HEK293 (cell line): ENCODE measurements around the gene ABHD5.

ENCODE experiments used
- CTCF ChIA-PET: fragments of 350-600 bp; formaldehyde crosslinking; extraction: SDS; loops from one replicate; lab custom pipeline; 2021; ENCODE audit warnings: antibody characterized with exemption; lab: Yijun Ruan, JAX
- POLR2A ChIA-PET: fragments of 300-600 bp; formaldehyde crosslinking; extraction: SDS; loops from one replicate; lab custom pipeline; 2020; ENCODE audit warnings: antibody characterized with exemption, inconsistent platforms; lab: Yijun Ruan, JAX
- H3K27ac ChIP-seq: fragments of 200-500 bp; sonication (Bioruptor generic); 2 replicates; pipeline ENCODE4 v1.5.1; 2014; ENCODE audit warnings: low read depth, low read length, control low read depth, inconsistent platforms; ENCODE audit errors: extremely low read depth
- H3K36me3 ChIP-seq, 2 experiments: fragments of 200-500 bp in 1 of 2; sonication (Bioruptor generic) in 1 of 2; 1 replicate in 1 of 2; 2 replicates in 1 of 2; pipeline ENCODE4 v1.5.1; 2014 to 2017; ENCODE audit warnings: inconsistent platforms in 2 of 2, low read length in 2 of 2; ENCODE audit not compliant: control insufficient read depth in 2 of 2, insufficient read depth in 1 of 2
- H3K4me1 ChIP-seq: fragments of 200-500 bp; sonication (Bioruptor generic); 2 replicates; pipeline ENCODE4 v1.5.1; 2014; ENCODE audit warnings: mild to moderate bottlenecking, low read length, inconsistent platforms; ENCODE audit not compliant: control insufficient read depth, insufficient read depth
- H3K4me3 ChIP-seq: 2 replicates; pipeline ENCODE4 v1.5.1; 2011; ENCODE audit warnings: low read depth, mild to moderate bottlenecking, control low read depth, low read length, moderate library complexity
- H3K9me3 ChIP-seq: fragments of 200-500 bp; sonication (Bioruptor generic); 2 replicates; pipeline ENCODE4 v1.5.1; 2014; ENCODE audit warnings: low read depth, low read length, inconsistent platforms; ENCODE audit not compliant: control insufficient read depth, insufficient read depth
- EGR2 ChIP-seq: fragments of 450-650 bp; formaldehyde crosslinking; IDR thresholded peaks from 2 replicates; pipeline ENCODE4 v1.5.1; 2016; ENCODE audit warnings: low read depth, missing biosample characterization, missing genetic modification characterization
- GFI1B ChIP-seq: fragments of 450-650 bp; formaldehyde crosslinking; IDR thresholded peaks from 2 replicates; pipeline ENCODE4 v1.5.1; 2016; ENCODE audit warnings: missing biosample characterization, missing genetic modification characterization
- PRDM10 ChIP-seq: fragments of 450-650 bp; formaldehyde crosslinking; IDR thresholded peaks from 2 replicates; pipeline ENCODE4 v1.5.1; 2016; ENCODE audit warnings: missing biosample characterization, missing genetic modification characterization
- RBAK ChIP-seq: fragments of 450-650 bp; formaldehyde crosslinking; IDR thresholded peaks from 2 replicates; pipeline ENCODE4 v1.5.1; 2016; ENCODE audit warnings: missing biosample characterization, missing genetic modification characterization
- REST ChIP-seq: fragments of 450-650 bp; formaldehyde crosslinking; IDR thresholded peaks from 2 replicates; pipeline ENCODE4 v1.5.1; 2016; ENCODE audit warnings: missing biosample characterization, missing genetic modification characterization
- ZFHX2 ChIP-seq: fragments of 450-650 bp; formaldehyde crosslinking; conservative IDR thresholded peaks from 2 replicates; pipeline ENCODE4 v1.5.1; 2016; ENCODE audit warnings: missing biosample characterization, missing genetic modification characterization
- ZNF148 ChIP-seq: fragments of 450-650 bp; formaldehyde crosslinking; IDR thresholded peaks from 2 replicates; pipeline ENCODE4 v1.5.0; 2017; ENCODE audit warnings: missing biosample characterization, missing genetic modification characterization, borderline replicate concordance
- ZNF248 ChIP-seq: fragments of 450-650 bp; formaldehyde crosslinking; IDR thresholded peaks from 2 replicates; pipeline ENCODE4 v1.5.1; 2017; ENCODE audit warnings: missing biosample characterization, missing genetic modification characterization
- ZNF26 ChIP-seq: fragments of 450-650 bp; formaldehyde crosslinking; IDR thresholded peaks from 2 replicates; pipeline ENCODE4 v1.5.1; 2016; ENCODE audit warnings: missing biosample characterization, missing genetic modification characterization
- ZNF362 ChIP-seq: fragments of 450-650 bp; formaldehyde crosslinking; IDR thresholded peaks from 2 replicates; pipeline ENCODE4 v1.5.1; 2016; ENCODE audit warnings: missing biosample characterization, missing genetic modification characterization
- ZNF521 ChIP-seq: fragments of 450-650 bp; formaldehyde crosslinking; IDR thresholded peaks from 2 replicates; pipeline ENCODE4 v1.5.1; 2017; ENCODE audit warnings: missing biosample characterization, mild to moderate bottlenecking, missing genetic modification characterization
- ZNF561 ChIP-seq: fragments of 450-650 bp; IDR thresholded peaks from 2 replicates; pipeline ENCODE4 v1.5.1; 2018; ENCODE audit warnings: missing biosample characterization, missing genetic modification characterization, borderline replicate concordance
- ZNF629 ChIP-seq: fragments of 450-650 bp; formaldehyde crosslinking; IDR thresholded peaks from 2 replicates; pipeline ENCODE4 v1.5.1; 2017; ENCODE audit warnings: missing biosample characterization, missing genetic modification characterization
- ZNF701 ChIP-seq: fragments of 450-650 bp; formaldehyde crosslinking; IDR thresholded peaks from 2 replicates; pipeline ENCODE4 v1.5.1; 2016; ENCODE audit warnings: missing biosample characterization, missing genetic modification characterization

Gene ABHD5

GRCh38 chr3:43690400-43691119 lies at the start of gene ABHD5 (continued):
- TF ChIP-seq REST (tag by site-specific recombination) (peak; percentile 42; the same call in 1 of the 2 replicates), ZNF248 (tag by site-specific recombination) (no peak), ZNF701 (tag by site-specific recombination) (no peak), GFI1B (tag by site-specific recombination) (no peak), ZNF629 (tag by site-specific recombination) (0 out of 2 replicates have a peak, but pooled peaks have one; percentile 12), ZNF26 (tag by site-specific recombination) (no peak), RBAK (tag by site-specific recombination) (no peak), PRDM10 (tag by site-specific recombination) (peak; percentile 38; the same call in 1 of the 2 replicates), ZNF362 (tag by site-specific recombination) (no peak)

- Histone ChIP-seq H3K36me3 (no peaks in the 10 kb centered on the region), H3K4me3 (no peak overlapping the region), H3K9me3 (no peaks in the 10 kb centered on the region), H3K27ac (no peak overlapping the region), H3K4me1 (no peaks in the 10 kb centered on the region; the same call in 1 of the 2 replicates)
- ChIA-PET POLR2A (no interaction called here), CTCF (no interaction called here)
- TF ChIP-seq ZNF148 (tag by site-specific recombination) (no peak), ZNF521 (tag by site-specific recombination) (no peak), EGR2 (tag by site-specific recombination) (peak; percentile 74; the same call in 1 of the 2 replicates), ZNF561 (no peak), ZFHX2 (tag by site-specific recombination) (peak; percentile 83)
Observed at GRCh38 chr3:43641306-43642114, 49.2 kb upstream of the ABHD5 start.
